Epithelial cell of esophagus (primary cell): Measurements from ENCODE around the gene TIMMDC1.

Experiments
- DNase-seq: peaks from one replicate; pipeline ENCODE4 v3.0.0; 2010; ENCODE audit warnings: low read depth
- H3K4me3 ChIP-seq: 2 replicates; pipeline ENCODE4 v1.5.1; 2011; ENCODE audit warnings: mild to moderate bottlenecking, low read length, control low read depth
- CTCF ChIP-seq: IDR thresholded peaks from 2 replicates; pipeline ENCODE4 v1.5.1; 2011; ENCODE audit warnings: low read depth, mild to moderate bottlenecking, low read length, control low read depth, inconsistent platforms; ENCODE audit not compliant: insufficient read depth; ENCODE audit errors: missing control alignments

Gene TIMMDC1

GRCh38 chr3:119553823-119554415 is 55.6 kb downstream of the TIMMDC1 start:
- no peak for TF ChIP-seq CTCF
- no peak overlapping the region for H3K4me3 ChIP-seq

GRCh38 chr3:119555309-119555735 is 57.0 kb downstream of the TIMMDC1 start:
- no peak for TF ChIP-seq CTCF
- no peak for DNase-seq
- no peak overlapping the region for H3K4me3 ChIP-seq

More at GRCh38 chr3:119553823-119554415, 55.6 kb downstream of the TIMMDC1 start:
- DNase-seq, result no peak

- no peak overlapping the region for H3K4me3 ChIP-seq
- no peak for TF ChIP-seq CTCF
- DNase-seq, result no peak
Observed at GRCh38 chr3:119555929-119556328, 57.6 kb downstream of the TIMMDC1 start.

GRCh38 chr3:119557192-119557876 is 59.0 kb downstream of the TIMMDC1 start:
- no peak for TF ChIP-seq CTCF
- DNase-seq, result no peak
- H3K4me3 ChIP-seq, result no peak overlapping the region

GRCh38 chr3:119557877-119558269 is 59.5 kb downstream of the TIMMDC1 start:
- DNase-seq, result no peak
- no peak for TF ChIP-seq CTCF
- H3K4me3 ChIP-seq, result no peak overlapping the region

- H3K4me3 ChIP-seq, result no peak overlapping the region
- no peak for TF ChIP-seq CTCF
- no peak for DNase-seq
Observed at GRCh38 chr3:119558626-119559317, 60.4 kb downstream of the TIMMDC1 start.
